Islet of Langerhans (tissue), 1 donor: ENCODE measurements around the gene PIGN.

Source experiments
- FAIRE-seq: peaks from one replicate; lab custom pipeline; 2011; peaks lifted over from hg19 to GRCh38; lab: Jason Lieb, UNC

PIGN gene

DNA sequence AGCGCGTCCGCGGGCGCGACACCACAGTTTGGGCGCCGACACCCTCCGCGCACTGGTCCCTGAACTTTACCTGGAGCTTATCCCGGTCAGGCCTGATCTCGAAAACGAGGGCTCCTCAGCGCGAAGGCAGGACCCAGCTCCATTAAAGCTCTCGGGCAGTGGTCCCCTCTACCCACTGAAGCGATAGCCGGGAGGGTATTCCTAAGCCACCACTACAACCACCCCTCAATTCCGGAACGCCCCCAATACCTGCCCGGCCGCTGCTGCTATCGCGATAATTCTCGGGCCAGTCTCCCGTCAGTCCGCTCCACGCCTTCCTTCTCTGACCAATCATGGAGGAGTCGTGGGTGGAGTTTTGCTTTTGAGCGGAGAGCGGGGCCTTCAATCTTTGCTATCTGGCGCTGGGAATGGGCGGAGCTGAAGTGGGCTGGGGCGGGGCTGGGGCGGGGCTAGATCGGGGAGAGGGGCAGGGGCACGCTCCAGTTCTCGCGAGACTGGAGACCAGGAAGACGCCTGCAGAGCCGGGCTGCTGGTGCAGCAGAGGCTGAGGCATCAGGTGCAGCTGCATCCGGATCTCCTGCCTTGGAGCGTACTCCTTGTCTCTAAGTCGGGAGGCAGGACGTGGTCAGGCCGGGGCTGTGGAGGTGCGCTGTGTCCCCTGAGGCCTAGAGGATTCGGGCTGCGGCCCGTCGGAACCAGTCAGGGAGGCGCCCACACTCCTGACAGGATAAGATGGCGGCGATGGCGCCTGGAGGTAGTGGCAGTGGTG is at the start of gene PIGN, which contains the start of gene RELCH:
TSS of gene PIGN (minus strand) at position 283 of the 769 bp plus-strand sequence. CDS start 25,703 bp downstream, outside the sequence.
TSS of gene RELCH (plus strand) at position 482 of the 769 bp plus-strand sequence. CDS start at position 733, 251 bp downstream.
- FAIRE-seq = peak; percentile 89

GRCh38 chr18:62236252-62236651 is 49.4 kb upstream of the PIGN start:
- no peak for FAIRE-seq

DNA sequence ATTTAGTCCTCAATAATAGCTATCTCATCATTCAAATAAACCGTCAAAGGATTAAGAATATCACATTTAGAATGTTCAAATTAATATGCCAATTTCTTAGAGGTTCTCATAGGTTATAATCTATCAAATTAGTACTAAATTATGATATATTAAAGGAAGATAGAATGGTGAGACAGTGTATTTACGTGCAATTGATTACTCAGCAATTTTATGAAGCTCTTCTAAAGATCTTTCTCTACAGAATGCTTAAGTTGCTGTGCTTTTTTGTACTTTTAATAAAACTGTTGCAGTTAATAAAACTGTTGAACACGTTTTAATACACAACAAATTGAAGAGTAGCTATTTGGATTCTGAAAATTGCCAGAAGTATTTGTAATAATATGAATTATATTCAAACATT is 39.2 kb upstream of the PIGN start:
- FAIRE-seq = no peak

DNA sequence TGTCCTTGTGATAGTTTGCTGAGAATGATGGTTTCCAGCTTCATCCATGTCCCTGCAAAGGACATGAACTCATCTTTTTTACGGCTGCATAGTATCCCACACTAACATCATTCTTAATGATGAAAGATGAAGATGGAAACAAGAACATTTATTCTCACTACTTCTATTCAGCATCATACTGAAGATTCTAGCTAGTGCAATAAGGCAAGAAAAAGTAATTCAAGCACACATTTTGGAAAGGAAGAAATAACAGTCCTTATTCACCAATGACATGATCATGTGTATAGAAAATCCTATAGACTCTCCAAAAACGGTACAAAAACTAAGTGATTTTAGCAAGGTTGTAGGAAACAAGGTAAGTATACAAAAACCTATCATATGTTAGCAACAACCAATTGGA is 37.4 kb upstream of the PIGN start:
- FAIRE-seq = no peak

- no peak for FAIRE-seq
Measured at GRCh38 chr18:62214790-62215189, 27.9 kb upstream of the PIGN start.

- no peak for FAIRE-seq
Measured at GRCh38 chr18:62211325-62211828, 24.5 kb upstream of the PIGN start.

- FAIRE-seq = no peak
Measured at GRCh38 chr18:62210138-62210537, 23.3 kb upstream of the PIGN start.

DNA sequence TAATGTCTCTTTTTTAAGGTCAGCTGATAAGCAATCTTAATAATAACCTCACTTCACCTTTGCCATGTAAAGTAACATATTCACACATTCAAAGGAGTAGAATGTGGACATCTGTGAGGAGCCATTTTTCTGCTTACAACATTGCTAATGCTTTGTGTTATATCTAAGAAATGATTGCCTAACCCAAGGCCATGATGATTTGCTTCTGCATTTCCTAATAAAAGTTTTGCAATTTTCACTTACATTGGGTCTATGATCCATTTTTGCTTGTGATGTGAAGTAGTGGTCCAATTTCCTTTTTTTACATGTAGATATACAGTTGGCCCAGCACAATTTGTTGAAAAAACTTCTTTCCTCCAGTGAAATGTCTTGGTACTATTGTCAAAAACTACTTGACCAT is 22.2 kb upstream of the PIGN start:
- FAIRE-seq = no peak

DNA sequence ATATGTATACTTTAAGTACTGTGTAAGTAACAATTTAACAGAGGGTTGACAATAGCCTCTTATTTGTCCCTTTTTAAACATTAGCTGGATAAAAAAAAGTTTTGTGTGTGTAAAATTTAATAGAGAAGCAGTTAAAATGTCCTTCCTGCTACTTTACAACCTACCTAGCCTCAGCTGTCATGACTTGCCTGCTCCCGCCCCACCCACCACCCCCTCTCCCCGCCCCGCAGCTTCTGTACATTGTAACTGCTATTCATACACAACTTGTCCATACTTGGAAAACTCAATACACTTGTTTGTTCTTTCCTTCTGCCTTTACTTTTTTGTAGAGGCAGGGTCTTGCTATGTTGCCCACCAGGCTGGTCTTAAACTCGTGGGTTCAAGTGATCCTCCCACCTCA is 19.7 kb upstream of the PIGN start:
- FAIRE-seq = no peak

DNA sequence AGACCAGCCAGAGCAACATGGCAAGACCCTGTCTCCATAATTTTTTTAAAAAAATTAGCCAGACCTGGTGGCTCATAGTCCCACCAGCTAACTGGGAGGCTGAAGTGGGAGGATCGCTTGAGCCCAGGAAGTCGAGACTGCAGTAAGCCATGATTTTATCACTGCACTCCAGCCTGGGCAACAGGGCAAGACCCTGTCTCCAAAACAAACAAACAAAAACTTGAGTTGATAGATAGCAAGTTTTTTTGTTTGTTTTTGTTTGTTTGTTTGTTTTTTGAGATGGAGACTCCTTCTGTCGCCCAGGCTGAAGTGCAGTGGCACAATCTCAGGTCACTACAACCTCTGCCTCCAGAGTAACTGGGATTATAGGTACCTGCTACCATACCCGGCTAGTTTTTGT is 19.0 kb upstream of the PIGN start:
- no peak for FAIRE-seq

DNA sequence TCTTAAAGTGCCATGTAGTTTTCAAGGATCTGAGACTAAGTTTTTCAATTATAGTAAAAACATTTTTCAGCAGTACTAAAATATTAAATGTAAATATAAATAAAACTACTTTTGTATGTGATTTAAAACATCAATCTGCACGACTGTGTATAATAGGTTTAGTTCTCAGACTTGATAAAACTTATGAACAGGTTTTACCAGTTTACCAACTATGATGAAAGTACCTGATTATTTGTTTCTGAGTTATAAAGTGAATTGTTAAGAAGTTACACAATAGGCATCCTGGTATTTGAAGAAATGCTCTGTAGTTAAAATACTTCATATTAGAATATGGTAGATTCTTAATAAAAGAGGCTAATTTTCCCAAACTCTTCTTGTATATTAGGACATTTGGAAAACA is 15.0 kb upstream of the PIGN start:
- peak; percentile 87 for FAIRE-seq

- peak; percentile 5 for FAIRE-seq
Measured at GRCh38 chr18:62200121-62200914, 13.5 kb upstream of the PIGN start.

DNA sequence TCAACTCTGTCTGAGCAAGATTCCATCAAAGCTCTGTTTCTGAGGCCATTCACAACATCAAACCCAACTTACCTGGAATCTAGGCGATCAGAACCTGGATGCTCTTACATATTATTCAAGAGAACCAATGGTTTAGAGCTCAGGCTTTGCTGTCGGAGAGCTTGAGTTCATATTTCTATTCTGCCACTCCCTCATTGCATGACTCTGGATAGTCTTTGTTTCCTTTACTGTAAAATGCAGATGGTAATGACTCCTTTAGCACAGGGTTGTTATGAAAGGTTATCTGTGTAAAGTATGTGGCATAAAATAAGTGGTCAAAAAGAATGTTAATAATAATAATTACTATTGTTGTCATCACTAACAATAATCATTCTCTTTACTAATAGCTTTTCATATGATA is 12.8 kb upstream of the PIGN start:
- no peak for FAIRE-seq

- FAIRE-seq = no peak
Measured at GRCh38 chr18:62198259-62198658, 11.4 kb upstream of the PIGN start.

DNA sequence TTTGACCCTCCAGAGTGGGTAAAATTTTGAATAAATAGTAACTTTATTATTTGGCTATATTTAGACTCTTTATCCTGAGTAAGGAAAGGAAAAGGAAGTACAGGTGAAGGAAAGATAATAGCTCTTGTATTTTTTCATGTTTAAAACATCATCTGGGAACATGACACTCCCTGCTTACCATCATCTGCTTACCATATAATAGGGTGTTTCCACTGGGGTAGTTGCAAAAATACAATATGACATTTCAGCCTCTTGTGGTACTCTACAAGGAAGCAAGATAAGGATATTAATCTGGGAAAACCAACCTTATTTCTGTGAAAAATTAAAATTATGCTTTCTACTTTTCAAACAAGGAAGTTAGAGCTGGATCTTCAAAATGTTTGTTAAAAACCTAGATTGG is 10.1 kb upstream of the PIGN start:
- FAIRE-seq = no peak

- no peak for FAIRE-seq
Measured at GRCh38 chr18:62196079-62196478, 9.2 kb upstream of the PIGN start.

- FAIRE-seq = no peak
Measured at GRCh38 chr18:62189208-62189607, 2.4 kb upstream of the PIGN start.

DNA sequence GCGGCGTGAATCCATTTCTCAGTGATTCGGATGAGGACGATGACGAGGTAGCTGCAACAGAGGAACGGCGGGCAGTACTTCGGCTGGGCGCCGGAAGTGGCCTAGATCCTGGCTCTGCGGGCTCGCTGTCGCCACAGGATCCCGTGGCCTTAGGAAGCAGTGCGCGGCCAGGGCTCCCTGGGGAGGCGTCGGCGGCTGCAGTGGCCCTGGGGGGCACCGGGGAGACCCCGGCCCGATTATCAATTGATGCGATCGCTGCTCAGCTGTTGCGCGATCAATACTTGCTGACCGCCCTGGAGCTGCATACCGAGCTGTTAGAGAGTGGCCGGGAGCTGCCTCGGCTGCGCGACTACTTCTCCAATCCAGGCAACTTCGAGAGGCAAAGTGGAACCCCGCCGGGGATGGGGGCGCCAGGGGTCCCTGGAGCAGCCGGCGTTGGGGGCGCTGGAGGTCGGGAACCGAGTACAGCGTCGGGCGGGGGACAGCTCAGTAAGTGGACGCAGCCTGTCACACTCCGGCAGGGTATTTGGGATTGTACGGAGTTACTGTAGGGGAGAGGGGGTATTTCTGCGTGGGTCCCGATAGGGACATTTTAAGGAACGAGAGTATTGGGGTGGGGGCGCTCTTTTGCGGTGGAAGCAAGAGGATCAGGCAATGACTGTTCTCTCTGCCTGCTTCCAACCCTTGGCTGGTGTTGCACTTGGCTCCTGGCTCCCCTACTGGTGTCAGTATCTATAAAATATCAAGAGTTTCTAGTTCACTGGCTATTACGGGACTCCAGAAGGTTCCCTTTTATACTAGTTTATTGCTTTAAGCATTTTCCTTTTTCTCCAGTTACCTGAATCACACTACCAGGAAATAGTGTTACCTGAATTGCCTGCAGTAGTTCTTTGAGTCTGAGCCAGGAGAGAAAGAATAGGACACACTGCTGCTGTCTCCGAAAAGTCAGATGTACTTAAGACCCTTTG is 971 bp upstream of the PIGN start:
- FAIRE-seq = no peak

GRCh38 chr18:62186499-62186773 is 420 bp downstream of the PIGN start:
- FAIRE-seq = no peak

DNA sequence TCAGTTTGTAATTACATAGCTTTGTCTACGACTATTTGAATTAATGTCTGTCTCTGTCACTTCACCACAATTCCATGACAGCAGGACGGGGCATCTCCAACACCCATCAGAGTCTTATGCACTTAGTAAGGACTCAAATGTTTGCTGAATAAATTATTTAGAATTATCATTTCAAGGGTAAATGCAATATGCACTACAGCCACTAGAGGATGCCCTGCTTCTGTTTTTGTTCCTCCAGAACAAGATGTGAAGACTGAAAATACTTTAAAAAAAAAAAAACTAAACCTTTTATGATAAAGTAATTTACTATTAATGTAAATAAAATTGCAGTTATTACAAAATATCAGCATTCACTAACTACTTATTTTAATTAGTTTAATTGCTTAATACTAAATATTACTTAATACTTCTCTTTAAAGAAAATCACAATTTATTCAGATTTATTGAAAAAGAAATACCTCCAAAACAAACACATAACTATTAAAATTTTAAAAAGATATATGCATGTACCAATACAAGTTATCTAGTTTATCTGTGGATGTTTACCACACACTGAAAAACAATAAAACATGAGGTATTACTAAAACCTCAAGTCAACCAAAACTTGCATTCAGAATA is 3.2 kb downstream of the PIGN start:
- peak; percentile 85 for FAIRE-seq

DNA sequence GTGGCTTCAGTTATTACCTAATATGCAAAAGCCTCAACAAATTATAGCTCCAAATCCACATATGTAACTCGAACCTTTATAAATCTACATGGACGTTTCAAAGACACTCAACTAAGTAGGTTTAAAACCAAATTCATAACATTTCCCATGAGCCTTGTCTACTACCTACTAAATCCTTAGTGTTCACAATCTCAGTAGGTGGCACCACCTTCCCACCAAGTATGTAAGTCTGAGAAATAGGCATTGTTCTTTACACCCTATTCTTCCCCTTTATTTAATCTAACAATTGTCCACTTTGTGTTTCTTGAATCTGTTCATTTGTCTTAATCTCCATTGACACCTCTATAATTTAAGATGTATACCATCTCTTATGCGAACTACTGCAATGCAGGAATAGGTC is 4.6 kb downstream of the PIGN start:
- FAIRE-seq = no peak

GRCh38 chr18:62179213-62179612 is 7.6 kb downstream of the PIGN start:
- FAIRE-seq = no peak
